Panc1 (cell line): ENCODE measurements around the gene AKAP12. TPM values are rescaled to one million over a fixed set of nuclear protein-coding genes. Genes with fewer than 3 reads are reported as not detected.

Experiments used
- ATAC-seq: fragments of 200-7000 bp; cut with Tn5 transposase; 2 replicates; pipeline ENCODE4 v1.9.1; 2020; ENCODE audit warnings: mild to moderate bottlenecking, moderate library complexity
- BruUV-seq: library from RNA; stranded (reverse); fragments of 400-500 nt; replicated peaks from 2 replicates; lab custom pipeline; 2021; lab: Mats Ljungman, UMichigan
- CTCF ChIA-PET: fragments of 300-600 bp; sonication (Branson Sonifier 250); formaldehyde crosslinking; loops from one replicate; lab custom pipeline; 2022; ENCODE audit warnings: antibody characterized with exemption; lab: Charles Lee
- POLR2A ChIA-PET: fragments of 300-600 bp; sonication (Branson Sonifier 250); formaldehyde crosslinking; loops from one replicate; lab custom pipeline; 2022; ENCODE audit warnings: antibody characterized with exemption; lab: Charles Lee
- DNase-seq: peaks from one replicate; pipeline ENCODE4 v3.0.0-alpha.2; 2010; ENCODE audit warnings: low read depth, low spot score
- H3K27ac ChIP-seq: 2 replicates; pipeline ENCODE4 v1.5.1; 2011; ENCODE audit warnings: mild to moderate bottlenecking, low read length, inconsistent platforms
- H3K27me3 ChIP-seq: fragments of 200-500 bp; sonication (Bioruptor generic); 2 replicates; pipeline ENCODE4 v1.6.0; 2014; ENCODE audit warnings: low read length, inconsistent platforms; ENCODE audit not compliant: control insufficient read depth, insufficient read depth
- H3K36me3 ChIP-seq: fragments of 200-500 bp; sonication (Bioruptor generic); 2 replicates; pipeline ENCODE4 v1.5.1; 2014; ENCODE audit warnings: inconsistent platforms, mild to moderate bottlenecking, low read length, moderate library complexity; ENCODE audit not compliant: control insufficient read depth, insufficient read depth
- H3K4me1 ChIP-seq: 2 replicates; pipeline ENCODE4 v1.5.1; 2011; ENCODE audit warnings: inconsistent platforms, mild to moderate bottlenecking, low read length, moderate library complexity; ENCODE audit not compliant: control insufficient read depth, insufficient read depth
- H3K4me3 ChIP-seq, 2 experiments: 2 replicates each; pipeline ENCODE4 v1.5.1; 2011 to 2012; ENCODE audit warnings: low read depth in 2 of 2, low read length in 2 of 2, mild to moderate bottlenecking in 2 of 2, inconsistent platforms in 1 of 2, moderate library complexity in 1 of 2
- H3K9me3 ChIP-seq: fragments of 200-500 bp; sonication (Bioruptor generic); 2 replicates; pipeline ENCODE4 v1.5.1; 2014; ENCODE audit warnings: low read depth, mild to moderate bottlenecking, inconsistent platforms, low read length, moderate library complexity; ENCODE audit not compliant: control insufficient read depth, insufficient read depth
- CTCF ChIP-seq: fragments of 450-650 bp; IDR thresholded peaks from 2 replicates; pipeline ENCODE4 v1.5.1; 2017; ENCODE audit warnings: mild to moderate bottlenecking
- POLR2AphosphoS5 ChIP-seq: IDR thresholded peaks from 2 replicates; pipeline ENCODE4 v1.6.1; 2012; ENCODE audit warnings: mild to moderate bottlenecking, low read depth, low read length, moderate library complexity
- SIN3A ChIP-seq: IDR thresholded peaks from 2 replicates; pipeline ENCODE4 v1.6.1; 2012; ENCODE audit warnings: low read depth, mild to moderate bottlenecking, low read length, moderate library complexity, borderline replicate concordance; ENCODE audit not compliant: insufficient read depth
- TCF7L2 ChIP-seq: IDR thresholded peaks from 2 replicates; pipeline ENCODE4 v1.6.1; 2011; ENCODE audit warnings: mild to moderate bottlenecking, low read depth, low read length, inconsistent platforms
- in situ Hi-C: cut with HindIII; loops from 2 replicates; pipeline ENCODE4 v1.10.0; 2016; ENCODE audit warnings: low sequenced_read_pairs, low pct_unique_long_range_greater_than_20kb
- intact Hi-C: fragments of 100-400 bp; cut with micrococcal nuclease; formaldehyde crosslinking; loops from one replicate; pipeline ENCODE4 v1.10.0; 2022; ENCODE audit not compliant: unreplicated experiment
- total RNA-seq: library from RNA; stranded (reverse); gene quantifications from one replicate; pipeline ENCODE4 v1.2.1, GENCODE V29; 2021; ENCODE audit not compliant: unreplicated experiment
- TF ChIP-seq, protein P1 (sequence below), 2 experiments: IDR thresholded peaks; 2 replicates each; pipeline ENCODE4 v1.6.1; 2011 to 2012; ENCODE audit warnings: low read depth in 2 of 2, control low read depth in 1 of 2, low read length in 1 of 2, mild to moderate bottlenecking in 1 of 2, moderate library complexity in 1 of 2; ENCODE audit not compliant: insufficient read depth in 1 of 2

AKAP12 gene
- total RNA-seq, 1 experiment from 2014 or later: 267 TPM

GRCh38 chr6:151216804-151217203, 23.0 kb upstream of the AKAP12 start:
- Histone ChIP-seq H3K9me3 (no peaks in the 10 kb centered on the region), H3K27me3 (no peaks in the 10 kb centered on the region), H3K36me3 (no peaks in the 10 kb centered on the region), H3K4me3 (no peak overlapping the region), H3K27ac (no peak overlapping the region), H3K4me1 (no peaks in the 10 kb centered on the region)
- no peak for TF ChIP-seq CTCF
- no peak for TF ChIP-seq TCF7L2
- TF ChIP-seq, protein P1, sequence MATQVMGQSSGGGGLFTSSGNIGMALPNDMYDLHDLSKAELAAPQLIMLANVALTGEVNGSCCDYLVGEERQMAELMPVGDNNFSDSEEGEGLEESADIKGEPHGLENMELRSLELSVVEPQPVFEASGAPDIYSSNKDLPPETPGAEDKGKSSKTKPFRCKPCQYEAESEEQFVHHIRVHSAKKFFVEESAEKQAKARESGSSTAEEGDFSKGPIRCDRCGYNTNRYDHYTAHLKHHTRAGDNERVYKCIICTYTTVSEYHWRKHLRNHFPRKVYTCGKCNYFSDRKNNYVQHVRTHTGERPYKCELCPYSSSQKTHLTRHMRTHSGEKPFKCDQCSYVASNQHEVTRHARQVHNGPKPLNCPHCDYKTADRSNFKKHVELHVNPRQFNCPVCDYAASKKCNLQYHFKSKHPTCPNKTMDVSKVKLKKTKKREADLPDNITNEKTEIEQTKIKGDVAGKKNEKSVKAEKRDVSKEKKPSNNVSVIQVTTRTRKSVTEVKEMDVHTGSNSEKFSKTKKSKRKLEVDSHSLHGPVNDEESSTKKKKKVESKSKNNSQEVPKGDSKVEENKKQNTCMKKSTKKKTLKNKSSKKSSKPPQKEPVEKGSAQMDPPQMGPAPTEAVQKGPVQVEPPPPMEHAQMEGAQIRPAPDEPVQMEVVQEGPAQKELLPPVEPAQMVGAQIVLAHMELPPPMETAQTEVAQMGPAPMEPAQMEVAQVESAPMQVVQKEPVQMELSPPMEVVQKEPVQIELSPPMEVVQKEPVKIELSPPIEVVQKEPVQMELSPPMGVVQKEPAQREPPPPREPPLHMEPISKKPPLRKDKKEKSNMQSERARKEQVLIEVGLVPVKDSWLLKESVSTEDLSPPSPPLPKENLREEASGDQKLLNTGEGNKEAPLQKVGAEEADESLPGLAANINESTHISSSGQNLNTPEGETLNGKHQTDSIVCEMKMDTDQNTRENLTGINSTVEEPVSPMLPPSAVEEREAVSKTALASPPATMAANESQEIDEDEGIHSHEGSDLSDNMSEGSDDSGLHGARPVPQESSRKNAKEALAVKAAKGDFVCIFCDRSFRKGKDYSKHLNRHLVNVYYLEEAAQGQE (IDR thresholded peaks at IDR 0.05; ENCODE audit: insufficient read depth in 1 of 2, low read depth in 2 of 2, low read length in 1 of 2): no peak
- no peak for TF ChIP-seq SIN3A
- no peak for TF ChIP-seq POLR2AphosphoS5
- intact Hi-C loops: no loop called here
- ChIA-PET CTCF (no interaction called here), POLR2A (no interaction called here)
- no peak for DNase-seq
- in situ Hi-C loops: no loop called here
- no TSS peak for BruUV-seq
- ATAC-seq: peak; percentile 56; the same call in 1 of the 2 replicates

DNA sequence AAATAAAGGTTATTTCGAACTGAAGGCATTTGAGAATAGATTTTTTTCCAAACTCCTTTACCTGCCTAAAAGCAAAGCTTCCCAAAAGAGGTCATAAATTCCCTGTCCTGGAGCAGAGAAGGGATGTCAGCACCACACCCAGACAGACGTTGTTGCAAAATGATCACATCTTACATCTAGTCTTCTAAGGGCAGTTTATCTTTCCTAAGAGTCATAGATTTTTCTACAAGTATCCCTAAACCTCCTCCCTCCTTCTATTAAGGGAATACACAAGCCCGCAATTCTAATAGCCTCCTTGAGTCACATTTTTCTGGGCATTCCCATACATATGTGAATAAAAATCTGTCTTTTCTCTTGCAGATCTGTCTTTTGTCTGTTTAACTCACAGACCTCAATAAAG, 20.6 kb upstream of the AKAP12 start:
- no peaks in the 10 kb centered on the region for H3K4me1 ChIP-seq
- POLR2A ChIA-PET: no interaction called here
- H3K27ac ChIP-seq: no peak overlapping the region
- H3K4me3 ChIP-seq: no peak overlapping the region
- no peak for ATAC-seq
- no peaks in the 10 kb centered on the region for H3K36me3 ChIP-seq
- no peaks in the 10 kb centered on the region for H3K9me3 ChIP-seq
- in situ Hi-C loops: no loop called here
- DNase-seq: no peak
- TF ChIP-seq, protein P1 (IDR thresholded peaks at IDR 0.05; ENCODE audit: insufficient read depth in 1 of 2, low read depth in 2 of 2, low read length in 1 of 2): no peak
- no peak for TF ChIP-seq CTCF
- TF ChIP-seq TCF7L2: no peak
- no peak for TF ChIP-seq POLR2AphosphoS5
- TF ChIP-seq SIN3A: no peak
- CTCF ChIA-PET: interaction anchor here (0.5 kb wide), 1 partner anchor 83 kb away, joined by 13 read pairs; no protein-coding TSS in a partner anchor
- intact Hi-C loops: no loop called here
- BruUV-seq: no TSS peak
- no peaks in the 10 kb centered on the region for H3K27me3 ChIP-seq
